ENCODE results near the gene TIMM23.
A peak's percentile ranks its signal among the peaks of the same experiment; 100 is the strongest.

TIMM23 gene

GRCh38 chr10:46035923-46036849 lies 63.9 kb downstream of the TIMM23 start:
- Histone ChIP-seq H3K4me3 (ENCODE audit: low read depth, low read length) (no peak overlapping the region), H3K79me2 (ENCODE audit: control insufficient read depth, insufficient read depth, low read length, poor library complexity) (no peaks in the 10 kb centered on the region), H4K91ac (ENCODE audit: low read depth, low read length) (peak overlapping the region; percentile 34), H3K9me3 (ENCODE audit: insufficient read depth, low read depth, low read length) (no peaks in the 10 kb centered on the region), H4K8ac (ENCODE audit: low read depth, low read length) (peak overlapping the region; percentile 48), H4K12ac (ENCODE audit: low read depth, low read length) (no peak overlapping the region), H2BK120ac (ENCODE audit: insufficient read depth, low read length, poor library complexity) (peak overlapping the region; percentile 58), H2AK5ac (ENCODE audit: low read length) (peak overlapping the region; percentile 40), H3K18ac (ENCODE audit: low read length) (peak overlapping the region; percentile 29), H2AFZ (ENCODE audit: insufficient read depth, low read length, poor library complexity) (no peak overlapping the region), H3K27me3 (ENCODE audit: insufficient read depth, low read length) (no peaks in the 10 kb centered on the region), H3K4me2 (ENCODE audit: low read length) (no peak overlapping the region), H3K23ac (ENCODE audit: low read length) (no peak overlapping the region), H2BK12ac (ENCODE audit: low read length) (peak overlapping the region; percentile 88), H3K27ac (ENCODE audit: low read depth, low read length) (no peak overlapping the region), H3K14ac (ENCODE audit: low read length) (no peak overlapping the region), H3K36me3 (ENCODE audit: control insufficient read depth in 1 of 2, insufficient read depth in 2 of 2, low read length in 2 of 2) (no peaks in the 10 kb centered on the region), H3K9ac (ENCODE audit: low read length) (no peak overlapping the region), H3K4ac (ENCODE audit: low read depth, low read length) (peak overlapping the region; percentile 25), H2BK5ac (ENCODE audit: low read depth, low read length, poor library complexity) (peak overlapping the region; percentile 72), H3K79me1 (ENCODE audit: low read length) (peaks cover 6% of the 10 kb centered on the region), H3K4me1 (ENCODE audit: control insufficient read depth in 1 of 2, insufficient read depth in 2 of 2, low read length in 2 of 2) (peaks cover 5 to 7% of the 10 kb centered on the region in 2 experiments)
- no CpG with 5 or more reads among the region's 8 CpGs for WGBS (ENCODE audit: extremely low coverage, insufficient coverage, insufficient read length)
- DNase-seq = no peak

GRCh38 chr10:46037107-46037825 lies 65.0 kb downstream of the TIMM23 start:
- peak in 1 of 2 donors; percentile 46 for DNase-seq
- Histone ChIP-seq H2BK5ac (ENCODE audit: low read depth, low read length, poor library complexity) (no peak overlapping the region), H3K18ac (ENCODE audit: low read length) (no peak overlapping the region), H3K27me3 (ENCODE audit: insufficient read depth, low read length) (no peaks in the 10 kb centered on the region), H4K12ac (ENCODE audit: low read depth, low read length) (no peak overlapping the region), H4K8ac (ENCODE audit: low read depth, low read length) (no peak overlapping the region), H4K91ac (ENCODE audit: low read depth, low read length) (no peak overlapping the region), H2BK12ac (ENCODE audit: low read length) (no peak overlapping the region), H3K27ac (ENCODE audit: low read depth, low read length) (no peak overlapping the region), H3K14ac (ENCODE audit: low read length) (no peak overlapping the region), H3K9ac (ENCODE audit: low read length) (no peak overlapping the region), H2BK120ac (ENCODE audit: insufficient read depth, low read length, poor library complexity) (no peak overlapping the region), H3K4me2 (ENCODE audit: low read length) (no peak overlapping the region), H3K23ac (ENCODE audit: low read length) (no peak overlapping the region), H3K9me3 (ENCODE audit: insufficient read depth, low read depth, low read length) (no peaks in the 10 kb centered on the region), H3K4ac (ENCODE audit: low read depth, low read length) (no peak overlapping the region), H3K36me3 (ENCODE audit: control insufficient read depth in 1 of 2, insufficient read depth in 2 of 2, low read length in 2 of 2) (no peaks in the 10 kb centered on the region), H3K4me1 (ENCODE audit: control insufficient read depth in 1 of 2, insufficient read depth in 2 of 2, low read length in 2 of 2) (peaks cover 5 to 6% of the 10 kb centered on the region in 2 experiments), H2AK5ac (ENCODE audit: low read length) (no peak overlapping the region), H3K79me2 (ENCODE audit: control insufficient read depth, insufficient read depth, low read length, poor library complexity) (no peaks in the 10 kb centered on the region), H3K79me1 (ENCODE audit: low read length) (peaks cover 4% of the 10 kb centered on the region), H3K4me3 (ENCODE audit: low read depth, low read length) (no peak overlapping the region), H2AFZ (ENCODE audit: insufficient read depth, low read length, poor library complexity) (no peak overlapping the region)
- WGBS (ENCODE audit: extremely low coverage, insufficient coverage, insufficient read length) = no CpG with 5 or more reads among the region's 8 CpGs

GRCh38 chr10:46040004-46040403 lies 67.7 kb downstream of the TIMM23 start:
- Histone ChIP-seq H4K8ac (ENCODE audit: low read depth, low read length) (no peak overlapping the region), H2BK120ac (ENCODE audit: insufficient read depth, low read length, poor library complexity) (no peak overlapping the region), H3K18ac (ENCODE audit: low read length) (no peak overlapping the region), H2AFZ (ENCODE audit: insufficient read depth, low read length, poor library complexity) (no peak overlapping the region), H4K91ac (ENCODE audit: low read depth, low read length) (no peak overlapping the region), H3K36me3 (ENCODE audit: control insufficient read depth in 1 of 2, insufficient read depth in 2 of 2, low read length in 2 of 2) (no peaks in the 10 kb centered on the region), H3K27me3 (ENCODE audit: insufficient read depth, low read length) (no peaks in the 10 kb centered on the region), H3K79me1 (ENCODE audit: low read length) (peaks cover 2% of the 10 kb centered on the region), H3K4me2 (ENCODE audit: low read length) (no peak overlapping the region), H3K9me3 (ENCODE audit: insufficient read depth, low read depth, low read length) (no peaks in the 10 kb centered on the region), H3K4me1 (ENCODE audit: control insufficient read depth in 1 of 2, insufficient read depth in 2 of 2, low read length in 2 of 2) (no peaks in the 10 kb centered on the region), H3K79me2 (ENCODE audit: control insufficient read depth, insufficient read depth, low read length, poor library complexity) (no peaks in the 10 kb centered on the region), H3K4me3 (ENCODE audit: low read depth, low read length) (no peak overlapping the region), H3K14ac (ENCODE audit: low read length) (no peak overlapping the region), H4K12ac (ENCODE audit: low read depth, low read length) (no peak overlapping the region), H2BK5ac (ENCODE audit: low read depth, low read length, poor library complexity) (no peak overlapping the region), H2BK12ac (ENCODE audit: low read length) (no peak overlapping the region), H3K23ac (ENCODE audit: low read length) (no peak overlapping the region), H3K27ac (ENCODE audit: low read depth, low read length) (no peak overlapping the region), H2AK5ac (ENCODE audit: low read length) (no peak overlapping the region), H3K9ac (ENCODE audit: low read length) (no peak overlapping the region), H3K4ac (ENCODE audit: low read depth, low read length) (no peak overlapping the region)
- WGBS (ENCODE audit: extremely low coverage, insufficient coverage, insufficient read length) = no CpG with 5 or more reads among the region's 3 CpGs
- peak in 1 of 2 donors; percentile 68 for DNase-seq

- no CpG with 5 or more reads among the region's 4 CpGs for WGBS (ENCODE audit: extremely low coverage, insufficient coverage, insufficient read length)
- Histone ChIP-seq H3K4me3 (ENCODE audit: low read depth, low read length) (no peak overlapping the region), H3K23ac (ENCODE audit: low read length) (no peak overlapping the region), H4K8ac (ENCODE audit: low read depth, low read length) (no peak overlapping the region), H4K12ac (ENCODE audit: low read depth, low read length) (no peak overlapping the region), H3K18ac (ENCODE audit: low read length) (no peak overlapping the region), H3K79me2 (ENCODE audit: control insufficient read depth, insufficient read depth, low read length, poor library complexity) (no peaks in the 10 kb centered on the region), H3K36me3 (ENCODE audit: control insufficient read depth in 1 of 2, insufficient read depth in 2 of 2, low read length in 2 of 2) (no peaks in the 10 kb centered on the region), H2BK12ac (ENCODE audit: low read length) (no peak overlapping the region), H2BK5ac (ENCODE audit: low read depth, low read length, poor library complexity) (no peak overlapping the region), H3K9ac (ENCODE audit: low read length) (no peak overlapping the region), H3K14ac (ENCODE audit: low read length) (no peak overlapping the region), H2AFZ (ENCODE audit: insufficient read depth, low read length, poor library complexity) (no peak overlapping the region), H3K27ac (ENCODE audit: low read depth, low read length) (no peak overlapping the region), H2BK120ac (ENCODE audit: insufficient read depth, low read length, poor library complexity) (no peak overlapping the region), H3K4me2 (ENCODE audit: low read length) (no peak overlapping the region), H2AK5ac (ENCODE audit: low read length) (no peak overlapping the region), H3K4ac (ENCODE audit: low read depth, low read length) (no peak overlapping the region), H3K4me1 (ENCODE audit: control insufficient read depth in 1 of 2, insufficient read depth in 2 of 2, low read length in 2 of 2) (no peaks in the 10 kb centered on the region), H4K91ac (ENCODE audit: low read depth, low read length) (no peak overlapping the region), H3K9me3 (ENCODE audit: insufficient read depth, low read depth, low read length) (no peaks in the 10 kb centered on the region), H3K79me1 (ENCODE audit: low read length) (no peaks in the 10 kb centered on the region), H3K27me3 (ENCODE audit: insufficient read depth, low read length) (no peaks in the 10 kb centered on the region)
- peak in 1 of 2 donors; percentile 49 for DNase-seq
Observed at GRCh38 chr10:46042527-46042926, 70.2 kb downstream of the TIMM23 start.

Measured in trophoblast cell (in vitro differentiated cells and primary cell).